Measurements from ENCODE around the gene MEGF9.

Gene MEGF9

DNA sequence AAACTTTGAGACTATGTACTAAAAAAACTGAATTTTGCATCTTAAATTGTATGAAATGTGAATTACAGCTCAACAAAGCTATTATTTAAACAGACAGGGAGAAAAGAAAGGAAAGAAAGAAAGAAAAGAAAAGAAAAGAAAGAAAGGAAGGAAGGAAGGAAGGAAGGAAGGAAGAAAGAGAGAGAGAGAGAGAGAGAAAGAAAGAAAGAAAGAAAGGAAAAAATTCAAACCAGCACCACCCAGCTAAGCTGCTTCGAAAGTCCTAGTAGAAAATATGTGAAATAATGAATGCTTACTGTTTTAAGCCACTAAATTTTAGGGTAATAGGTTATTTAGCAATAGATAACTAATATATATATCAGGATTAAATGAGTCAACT, 102.6 kb downstream of the MEGF9 start:
- H3K4me3 ChIP-seq (replicated peaks; ENCODE audit: low read depth, low read length) = no peak overlapping the region
- H3K36me3 ChIP-seq (ENCODE audit: control insufficient read depth, insufficient read depth, low read length) = no peaks in the 10 kb centered on the region
- DNase-seq (ENCODE audit: extremely low read depth, insufficient read length) = no peak
- H3K27me3 ChIP-seq (replicated peaks; ENCODE audit: control insufficient read depth, insufficient read depth, low read length) = no peaks in the 10 kb centered on the region
- TF ChIP-seq, protein P1, sequence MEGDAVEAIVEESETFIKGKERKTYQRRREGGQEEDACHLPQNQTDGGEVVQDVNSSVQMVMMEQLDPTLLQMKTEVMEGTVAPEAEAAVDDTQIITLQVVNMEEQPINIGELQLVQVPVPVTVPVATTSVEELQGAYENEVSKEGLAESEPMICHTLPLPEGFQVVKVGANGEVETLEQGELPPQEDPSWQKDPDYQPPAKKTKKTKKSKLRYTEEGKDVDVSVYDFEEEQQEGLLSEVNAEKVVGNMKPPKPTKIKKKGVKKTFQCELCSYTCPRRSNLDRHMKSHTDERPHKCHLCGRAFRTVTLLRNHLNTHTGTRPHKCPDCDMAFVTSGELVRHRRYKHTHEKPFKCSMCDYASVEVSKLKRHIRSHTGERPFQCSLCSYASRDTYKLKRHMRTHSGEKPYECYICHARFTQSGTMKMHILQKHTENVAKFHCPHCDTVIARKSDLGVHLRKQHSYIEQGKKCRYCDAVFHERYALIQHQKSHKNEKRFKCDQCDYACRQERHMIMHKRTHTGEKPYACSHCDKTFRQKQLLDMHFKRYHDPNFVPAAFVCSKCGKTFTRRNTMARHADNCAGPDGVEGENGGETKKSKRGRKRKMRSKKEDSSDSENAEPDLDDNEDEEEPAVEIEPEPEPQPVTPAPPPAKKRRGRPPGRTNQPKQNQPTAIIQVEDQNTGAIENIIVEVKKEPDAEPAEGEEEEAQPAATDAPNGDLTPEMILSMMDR (IDR thresholded peaks at IDR 0.05; ENCODE audit: insufficient read depth, low read length, poor library complexity, severe bottlenecking) = no peak

DNA sequence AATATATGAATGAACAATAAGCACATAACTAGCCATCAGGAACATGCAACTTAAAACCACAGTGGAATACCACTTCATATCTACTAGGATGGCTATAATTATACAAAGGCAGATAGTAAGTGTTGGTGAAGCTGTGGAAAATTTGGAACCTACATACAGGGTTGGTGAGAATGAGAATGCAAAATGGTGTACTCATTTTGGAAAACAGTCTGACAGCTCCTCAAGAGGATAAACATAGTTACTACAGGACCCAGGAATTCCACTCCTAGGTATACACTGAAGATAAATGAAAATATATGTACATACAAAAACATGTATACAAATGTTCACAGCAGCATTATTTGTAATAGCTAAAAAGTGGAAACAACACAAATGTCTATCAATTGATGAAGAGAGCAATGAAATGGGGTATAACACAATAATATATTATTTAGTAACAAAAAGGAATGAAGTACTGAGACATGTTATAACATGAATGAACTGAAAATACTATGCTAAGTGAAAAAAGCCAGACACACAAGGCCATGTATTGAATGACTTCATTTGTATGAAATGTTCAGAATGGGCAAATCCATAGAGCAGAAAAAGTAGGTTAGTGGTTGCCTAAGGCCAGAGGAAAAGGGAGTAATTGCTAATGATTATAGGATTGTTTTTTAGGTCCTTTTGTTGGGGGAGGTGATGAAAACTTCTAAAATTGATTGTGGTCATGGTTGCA, 103.1 kb downstream of the MEGF9 start:
- TF ChIP-seq, protein P1 (IDR thresholded peaks at IDR 0.05; ENCODE audit: insufficient read depth, low read length, poor library complexity, severe bottlenecking) = peak; percentile 32
- H3K4me3 ChIP-seq (replicated peaks; ENCODE audit: low read depth, low read length) = no peak overlapping the region
- DNase-seq (ENCODE audit: extremely low read depth, insufficient read length) = no peak
- H3K27me3 ChIP-seq (replicated peaks; ENCODE audit: control insufficient read depth, insufficient read depth, low read length) = no peaks in the 10 kb centered on the region
- H3K36me3 ChIP-seq (ENCODE audit: control insufficient read depth, insufficient read depth, low read length) = no peaks in the 10 kb centered on the region

DNA sequence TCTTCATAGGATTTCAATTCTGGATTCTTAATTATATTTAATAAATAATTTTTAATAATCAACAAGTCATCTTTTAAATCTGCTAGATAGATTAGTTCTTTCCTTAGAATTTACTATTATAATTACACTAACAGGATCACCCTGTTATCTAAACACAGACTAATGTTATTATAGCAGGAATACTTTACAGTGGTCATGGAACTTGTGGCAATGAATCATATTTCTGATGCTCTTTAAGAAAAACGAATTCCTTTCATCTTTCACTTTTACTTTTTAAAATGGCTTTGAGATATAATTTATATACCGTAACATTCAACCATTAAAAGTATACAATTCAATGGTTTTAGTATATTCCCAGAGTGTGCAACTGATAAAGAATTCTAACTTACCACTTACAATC, 104.6 kb downstream of the MEGF9 start:
- DNase-seq (ENCODE audit: extremely low read depth, insufficient read length) = no peak
- TF ChIP-seq, protein P1 (IDR thresholded peaks at IDR 0.05; ENCODE audit: insufficient read depth, low read length, poor library complexity, severe bottlenecking) = no peak
- Histone ChIP-seq H3K36me3 (ENCODE audit: control insufficient read depth, insufficient read depth, low read length) (no peaks in the 10 kb centered on the region), H3K27me3 (replicated peaks; ENCODE audit: control insufficient read depth, insufficient read depth, low read length) (no peaks in the 10 kb centered on the region), H3K4me3 (replicated peaks; ENCODE audit: low read depth, low read length) (no peak overlapping the region)

DNA sequence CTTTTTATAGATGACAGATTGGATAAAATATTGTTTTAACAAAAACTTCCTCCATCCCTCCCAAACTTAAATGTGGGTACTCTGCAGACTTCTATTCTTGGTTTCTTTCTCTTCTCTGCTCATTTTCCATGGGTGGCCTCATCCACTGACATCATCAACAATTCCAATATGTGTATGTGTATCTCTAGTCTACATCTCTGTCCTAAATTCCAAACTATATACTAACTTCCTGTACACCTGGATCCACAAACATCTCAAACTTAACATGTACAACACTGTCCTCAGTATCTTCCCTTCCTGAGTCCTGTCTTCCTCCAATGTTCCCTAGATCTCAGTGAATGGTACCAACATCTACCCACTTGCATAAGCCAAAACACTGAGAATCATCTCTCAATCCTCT, 105.8 kb downstream of the MEGF9 start:
- TF ChIP-seq, protein P1 (IDR thresholded peaks at IDR 0.05; ENCODE audit: insufficient read depth, low read length, poor library complexity, severe bottlenecking) = no peak
- H3K4me3 ChIP-seq (replicated peaks; ENCODE audit: low read depth, low read length) = no peak overlapping the region
- no peak for DNase-seq (ENCODE audit: extremely low read depth, insufficient read length)
- H3K27me3 ChIP-seq (replicated peaks; ENCODE audit: control insufficient read depth, insufficient read depth, low read length) = no peaks in the 10 kb centered on the region
- no peaks in the 10 kb centered on the region for H3K36me3 ChIP-seq (ENCODE audit: control insufficient read depth, insufficient read depth, low read length)

DNA sequence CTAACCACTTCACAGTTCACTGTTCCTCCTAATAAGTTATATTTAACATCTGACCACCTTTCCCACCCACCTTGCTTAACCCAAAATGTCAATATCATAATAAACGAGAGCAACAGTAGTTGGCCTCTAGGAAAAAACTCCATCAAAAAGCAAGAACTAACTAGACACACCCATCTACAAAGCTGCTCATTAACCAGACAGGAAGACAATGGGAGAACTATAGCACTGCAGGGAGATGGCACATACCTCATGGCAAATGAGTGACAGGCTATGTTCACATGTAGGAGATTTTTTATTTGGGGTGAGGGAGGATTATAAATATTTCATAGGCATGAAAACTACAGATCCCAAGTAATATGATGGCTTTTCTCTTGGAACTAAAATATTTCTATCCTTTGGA, 110.7 kb downstream of the MEGF9 start:
- no peaks in the 10 kb centered on the region for H3K27me3 ChIP-seq (replicated peaks; ENCODE audit: control insufficient read depth, insufficient read depth, low read length)
- H3K4me3 ChIP-seq (replicated peaks; ENCODE audit: low read depth, low read length) = no peak overlapping the region
- no peaks in the 10 kb centered on the region for H3K36me3 ChIP-seq (ENCODE audit: control insufficient read depth, insufficient read depth, low read length)
- TF ChIP-seq, protein P1 (IDR thresholded peaks at IDR 0.05; ENCODE audit: insufficient read depth, low read length, poor library complexity, severe bottlenecking) = no peak
- DNase-seq (ENCODE audit: extremely low read depth, insufficient read length) = no peak

DNA sequence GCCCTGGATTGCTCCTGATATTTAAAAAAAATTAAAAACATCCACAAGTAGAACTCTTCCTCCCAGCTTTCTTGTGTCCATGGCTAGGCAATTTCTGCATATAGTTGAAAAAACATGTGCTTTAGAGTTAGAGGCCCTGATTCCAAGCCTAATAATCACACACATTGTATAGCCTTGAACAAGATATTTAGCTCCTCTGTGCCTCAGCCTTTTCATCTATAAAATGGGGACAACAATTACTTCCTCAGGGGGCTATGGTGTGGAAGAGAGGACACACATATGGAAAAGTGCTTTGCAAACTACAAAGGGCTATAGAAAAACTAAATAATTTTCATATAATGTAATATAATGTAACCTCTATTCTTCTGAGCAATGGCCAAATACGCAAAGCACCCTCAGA, 111.3 kb downstream of the MEGF9 start:
- H3K36me3 ChIP-seq (ENCODE audit: control insufficient read depth, insufficient read depth, low read length) = no peaks in the 10 kb centered on the region
- TF ChIP-seq, protein P1 (IDR thresholded peaks at IDR 0.05; ENCODE audit: insufficient read depth, low read length, poor library complexity, severe bottlenecking) = no peak
- H3K4me3 ChIP-seq (replicated peaks; ENCODE audit: low read depth, low read length) = no peak overlapping the region
- DNase-seq (ENCODE audit: extremely low read depth, insufficient read length) = no peak
- H3K27me3 ChIP-seq (replicated peaks; ENCODE audit: control insufficient read depth, insufficient read depth, low read length) = no peaks in the 10 kb centered on the region
